ENCODE results near the gene CACNB1.
"Not testable (repeated sequence)": the region's sequence is repeated elsewhere in the genome, so short reads cannot be mapped to it uniquely, and the experiment has no call there.

CACNB1 gene

GRCh38 chr17:39139161-39139511 lies 58.3 kb downstream of the CACNB1 start:
- Histone ChIP-seq H3K27me3 (no peaks in the 10 kb centered on the region), H3K36me3 (no peaks in the 10 kb centered on the region), H3K9me3 (no peaks in the 10 kb centered on the region), H3K4me3 (ENCODE audit: low read depth, low read length) (no peak overlapping the region), H3K4me1 (no peaks in the 10 kb centered on the region)
- no peak for DNase-seq
- TF ChIP-seq CTCF (IDR thresholded peaks at IDR 0.05; ENCODE audit: low read depth, low read length), result no peak

GRCh38 chr17:39138431-39139160 lies 58.9 kb downstream of the CACNB1 start:
- H3K27me3 ChIP-seq, result no peaks in the 10 kb centered on the region
- no peak for TF ChIP-seq CTCF (IDR thresholded peaks at IDR 0.05; ENCODE audit: low read depth, low read length)
- H3K4me1 ChIP-seq, result no peaks in the 10 kb centered on the region
- H3K36me3 ChIP-seq, result no peaks in the 10 kb centered on the region
- H3K9me3 ChIP-seq, result no peaks in the 10 kb centered on the region
- H3K4me3 ChIP-seq (ENCODE audit: low read depth, low read length), result no peak overlapping the region
- no peak for DNase-seq

- H3K9me3 ChIP-seq, result no peaks in the 10 kb centered on the region
- DNase-seq, result no peak
- H3K4me3 ChIP-seq (ENCODE audit: low read depth, low read length), result no peak overlapping the region
Observed at GRCh38 chr17:39134878-39135277, 62.6 kb downstream of the CACNB1 start.

GRCh38 chr17:39132192-39132610 lies 65.3 kb downstream of the CACNB1 start:
- H3K36me3 ChIP-seq, result no peaks in the 10 kb centered on the region
- no peaks in the 10 kb centered on the region for H3K9me3 ChIP-seq
- TF ChIP-seq CTCF (IDR thresholded peaks at IDR 0.05; ENCODE audit: low read depth, low read length), result no peak
- no peaks in the 10 kb centered on the region for H3K4me1 ChIP-seq
- DNase-seq, result no peak
- H3K4me3 ChIP-seq (ENCODE audit: low read depth, low read length), result no peak overlapping the region
- H3K27me3 ChIP-seq, result no peaks in the 10 kb centered on the region

More at GRCh38 chr17:39134878-39135277, 62.6 kb downstream of the CACNB1 start:
- no peaks in the 10 kb centered on the region for H3K4me1 ChIP-seq
- TF ChIP-seq CTCF (IDR thresholded peaks at IDR 0.05; ENCODE audit: low read depth, low read length), result no peak
- H3K36me3 ChIP-seq, result no peaks in the 10 kb centered on the region
- H3K27me3 ChIP-seq, result no peaks in the 10 kb centered on the region

DNA sequence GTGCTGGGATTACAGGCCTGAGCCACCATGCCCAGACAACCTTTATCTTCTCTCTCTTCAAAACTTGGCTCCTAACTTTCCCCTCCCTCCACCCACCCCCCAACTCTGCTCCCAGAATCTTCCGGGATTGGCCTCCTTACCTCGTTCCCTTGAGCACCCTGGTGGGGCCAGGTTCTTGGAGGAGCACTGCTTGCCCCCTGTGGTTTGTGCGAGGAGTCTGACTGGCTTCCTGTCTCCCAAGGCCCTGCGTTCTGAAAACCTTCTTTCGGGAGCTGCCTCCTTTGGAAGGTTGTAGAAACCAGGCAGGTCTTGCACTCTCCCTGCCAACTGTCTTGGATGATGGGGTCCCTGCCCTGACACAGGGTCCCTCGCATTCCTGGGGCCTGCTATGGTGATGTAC lies 65.9 kb downstream of the CACNB1 start:
- DNase-seq, result no peak
- H3K36me3 ChIP-seq, result no peaks in the 10 kb centered on the region
- no peak for TF ChIP-seq CTCF (IDR thresholded peaks at IDR 0.05; ENCODE audit: low read depth, low read length)
- H3K4me3 ChIP-seq (ENCODE audit: low read depth, low read length), result no peak overlapping the region
- H3K4me1 ChIP-seq, result no peaks in the 10 kb centered on the region
- no peaks in the 10 kb centered on the region for H3K9me3 ChIP-seq
- H3K27me3 ChIP-seq, result no peaks in the 10 kb centered on the region

DNA sequence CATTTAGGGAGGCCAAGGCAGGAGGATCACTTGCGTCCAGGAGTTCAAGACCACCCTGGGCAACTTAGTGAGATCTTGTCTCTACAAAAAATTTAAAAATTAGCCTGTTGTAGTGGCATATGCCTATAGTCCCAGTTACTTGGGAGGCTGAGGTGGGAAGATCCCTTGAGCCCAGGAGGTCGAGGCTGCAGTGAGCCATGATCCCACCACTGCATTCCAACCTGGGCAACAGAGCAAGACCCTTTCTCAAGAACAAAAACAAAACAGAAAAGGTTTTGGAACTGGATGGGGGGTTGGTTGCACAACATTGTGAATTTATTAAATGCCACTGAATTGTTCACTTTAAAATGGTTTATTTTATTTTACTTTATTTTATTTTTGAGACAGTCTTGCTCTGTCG lies 67.3 kb downstream of the CACNB1 start:
- H3K4me3 ChIP-seq (ENCODE audit: low read depth, low read length), result no peak overlapping the region
- no peaks in the 10 kb centered on the region for H3K27me3 ChIP-seq
- no peak for DNase-seq
- no peak for TF ChIP-seq CTCF (IDR thresholded peaks at IDR 0.05; ENCODE audit: low read depth, low read length)
- no peaks in the 10 kb centered on the region for H3K36me3 ChIP-seq
- no peaks in the 10 kb centered on the region for H3K4me1 ChIP-seq
- H3K9me3 ChIP-seq, result no peaks in the 10 kb centered on the region

- not testable (repeated sequence) for H3K9me3 ChIP-seq; H3K36me3 ChIP-seq; H3K4me1 ChIP-seq; DNase-seq; H3K27me3 ChIP-seq; H3K4me3 ChIP-seq (ENCODE audit: low read depth, low read length)
Observed at GRCh38 chr17:39129544-39129943, 67.9 kb downstream of the CACNB1 start.

Measured in BE2C (cell line).